GM12878 (cell line): ENCODE measurements around the gene FBN2.

ENCODE experiments used
- EP300 ChIP-seq, 2 experiments: fragments of 150-350 bp in 1 of 2; IDR thresholded peaks; 2 replicates each; pipeline ENCODE4 v1.6.1; 2011 to 2012; ENCODE audit warnings: low read depth in 2 of 2, low read length in 2 of 2, borderline replicate concordance in 1 of 2, improper control_type of control experiment in 1 of 2, inconsistent platforms in 1 of 2; ENCODE audit not compliant: control insufficient read depth in 1 of 2
- EZH2 ChIP-seq: IDR thresholded peaks from 2 replicates; pipeline ENCODE4 v1.6.1; 2012; ENCODE audit warnings: low read depth, mild to moderate bottlenecking, control low read depth, inconsistent platforms, low read length, borderline replicate concordance; ENCODE audit not compliant: control insufficient read depth
- FOS ChIP-seq: IDR thresholded peaks from 3 replicates; pipeline ENCODE4 v1.6.1; 2011; ENCODE audit warnings: borderline replicate concordance; ENCODE audit not compliant: insufficient read length; ENCODE audit errors: extremely low read depth
- GABPA ChIP-seq: IDR thresholded peaks from 2 replicates; pipeline ENCODE4 v1.6.1; 2014; ENCODE audit warnings: antibody characterized with exemption, low read depth, mild to moderate bottlenecking, inconsistent platforms
- HDAC2 ChIP-seq: fragments of 200-600 bp; sonication (generic); IDR thresholded peaks from 2 replicates; pipeline ENCODE4 v1.6.1; 2017
- NR2C2 ChIP-seq: IDR thresholded peaks from 2 replicates; pipeline ENCODE4 v1.6.1; 2011; ENCODE audit warnings: borderline replicate concordance, low read depth; ENCODE audit not compliant: control insufficient read depth, insufficient read length
- POLR2A ChIP-seq: IDR thresholded peaks from 2 replicates; pipeline ENCODE4 v1.6.1; 2011; ENCODE audit warnings: low read depth, mild to moderate bottlenecking, low read length
- POLR2AphosphoS2 ChIP-seq: IDR thresholded peaks from 2 replicates; pipeline ENCODE4 v1.6.1; 2011; ENCODE audit warnings: low read depth, mild to moderate bottlenecking, low read length, improper control_type of control experiment, moderate library complexity
- POU2F2 ChIP-seq: IDR thresholded peaks from 3 replicates; pipeline ENCODE4 v1.6.1; 2011; ENCODE audit warnings: low read depth, mild to moderate bottlenecking, low read length, borderline replicate concordance
- RAD21 ChIP-seq: IDR thresholded peaks from 2 replicates; pipeline ENCODE4 v1.6.1; 2011; ENCODE audit warnings: mild to moderate bottlenecking, low read depth, low read length, moderate library complexity; ENCODE audit not compliant: insufficient read depth
- TAF1 ChIP-seq: IDR thresholded peaks from 2 replicates; pipeline ENCODE4 v1.6.1; 2011; ENCODE audit warnings: mild to moderate bottlenecking, low read depth, low read length, borderline replicate concordance
- ZBTB11 ChIP-seq: fragments of 450-650 bp; formaldehyde crosslinking; IDR thresholded peaks from 2 replicates; pipeline ENCODE4 v1.5.0; 2022; ENCODE audit warnings: mild to moderate bottlenecking, missing genetic modification characterization
- ZNF24 ChIP-seq: fragments of 450-650 bp; IDR thresholded peaks from 2 replicates; pipeline ENCODE4 v1.6.1; 2017; ENCODE audit warnings: antibody characterized with exemption, mild to moderate bottlenecking
- TF ChIP-seq, protein P1 (sequence below), 3 experiments: IDR thresholded peaks in 2 of 3; conservative IDR thresholded peaks in 1 of 3; 2 replicates each; pipeline ENCODE4 v1.5.1; 2011; ENCODE audit warnings: low read depth in 3 of 3, low read length in 3 of 3, mild to moderate bottlenecking in 3 of 3, control low read depth in 2 of 3, moderate library complexity in 2 of 3, inconsistent platforms in 1 of 3, mixed read lengths in 1 of 3; ENCODE audit not compliant: control insufficient read depth in 2 of 3, insufficient read depth in 1 of 3; ENCODE audit errors: extremely low read depth in 1 of 3

DNA sequence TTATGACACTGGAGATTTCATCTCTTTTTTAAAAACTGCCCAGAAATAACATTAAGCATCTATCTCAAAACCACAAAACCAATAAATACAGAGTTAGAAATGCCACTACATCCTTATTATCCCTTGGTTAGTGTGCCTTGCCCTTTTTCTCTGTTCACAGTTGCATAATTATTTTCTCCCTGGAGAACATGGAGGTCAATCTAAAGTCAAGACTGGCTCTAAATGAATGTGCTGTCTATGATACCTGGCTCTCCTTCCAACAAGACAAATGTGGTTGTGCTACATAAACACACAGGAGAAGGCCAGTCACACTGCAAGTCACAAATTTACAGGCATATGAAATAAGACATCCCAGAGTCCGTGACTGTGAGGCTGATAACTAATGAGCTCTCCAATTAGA, 2.8 kb downstream of the FBN2 start:
- TF ChIP-seq TAF1 (no peak), RAD21 (no peak), NR2C2 (no peak), EZH2 (no peak), ZBTB11 (CRISPR knock-in tag) (no peak), GABPA (no peak), HDAC2 (no peak), EP300 (IDR thresholded peaks at IDR 0.05; ENCODE audit: borderline replicate concordance in 1 of 2, control insufficient read depth in 1 of 2, low read depth in 2 of 2, low read length in 2 of 2) (no peak), POLR2AphosphoS2 (no peak), ZNF24 (no peak), POU2F2 (no peak), FOS (no peak), POLR2A (no peak)
- TF ChIP-seq, protein P1, sequence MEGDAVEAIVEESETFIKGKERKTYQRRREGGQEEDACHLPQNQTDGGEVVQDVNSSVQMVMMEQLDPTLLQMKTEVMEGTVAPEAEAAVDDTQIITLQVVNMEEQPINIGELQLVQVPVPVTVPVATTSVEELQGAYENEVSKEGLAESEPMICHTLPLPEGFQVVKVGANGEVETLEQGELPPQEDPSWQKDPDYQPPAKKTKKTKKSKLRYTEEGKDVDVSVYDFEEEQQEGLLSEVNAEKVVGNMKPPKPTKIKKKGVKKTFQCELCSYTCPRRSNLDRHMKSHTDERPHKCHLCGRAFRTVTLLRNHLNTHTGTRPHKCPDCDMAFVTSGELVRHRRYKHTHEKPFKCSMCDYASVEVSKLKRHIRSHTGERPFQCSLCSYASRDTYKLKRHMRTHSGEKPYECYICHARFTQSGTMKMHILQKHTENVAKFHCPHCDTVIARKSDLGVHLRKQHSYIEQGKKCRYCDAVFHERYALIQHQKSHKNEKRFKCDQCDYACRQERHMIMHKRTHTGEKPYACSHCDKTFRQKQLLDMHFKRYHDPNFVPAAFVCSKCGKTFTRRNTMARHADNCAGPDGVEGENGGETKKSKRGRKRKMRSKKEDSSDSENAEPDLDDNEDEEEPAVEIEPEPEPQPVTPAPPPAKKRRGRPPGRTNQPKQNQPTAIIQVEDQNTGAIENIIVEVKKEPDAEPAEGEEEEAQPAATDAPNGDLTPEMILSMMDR (IDR thresholded peaks at IDR 0.05 in 2 of 3, conservative IDR thresholded peaks at IDR 0.05 in 1 of 3; ENCODE audit: control insufficient read depth in 2 of 3, extremely low read depth in 1 of 3, insufficient read depth in 1 of 3, low read depth in 3 of 3, low read length in 3 of 3) = no peak
